SK-N-DZ (cell line): Measurements from ENCODE around the gene CDH12.
"Not testable (repeated sequence)": the region's sequence is repeated elsewhere in the genome, so short reads cannot be mapped to it uniquely, and the experiment has no call there.

ENCODE experiments used
- DNase-seq: peaks from one replicate; pipeline ENCODE4 v3.0.0-alpha.2; 2015; ENCODE audit warnings: low spot score

Gene CDH12

GRCh38 chr5:22036061-22036460 is 817.1 kb downstream of the CDH12 start:
- no peak for DNase-seq

GRCh38 chr5:22033066-22033465 is 820.1 kb downstream of the CDH12 start:
- DNase-seq: no peak

- DNase-seq: no peak
Observed at GRCh38 chr5:22023784-22024183, 829.4 kb downstream of the CDH12 start.

- not testable (repeated sequence) for DNase-seq
Observed at GRCh38 chr5:22012893-22013292, 840.3 kb downstream of the CDH12 start.

GRCh38 chr5:22010808-22011207 is 842.3 kb downstream of the CDH12 start:
- not testable (repeated sequence) for DNase-seq

GRCh38 chr5:22001097-22001496 is 852.0 kb downstream of the CDH12 start:
- not testable (repeated sequence) for DNase-seq

- DNase-seq: not testable (repeated sequence)
Observed at GRCh38 chr5:21985799-21986198, 867.3 kb downstream of the CDH12 start.

- not testable (repeated sequence) for DNase-seq
Observed at GRCh38 chr5:21951571-21951970, 901.6 kb downstream of the CDH12 start.

GRCh38 chr5:21931116-21931515 is 922.0 kb downstream of the CDH12 start:
- no peak for DNase-seq

- peak; percentile 67 for DNase-seq
Observed at GRCh38 chr5:21919414-21920022, 933.6 kb downstream of the CDH12 start.

- peak; percentile 13 for DNase-seq
Observed at GRCh38 chr5:21918451-21918850, 934.7 kb downstream of the CDH12 start.

- DNase-seq: no peak
Observed at GRCh38 chr5:21910731-21911130, 942.4 kb downstream of the CDH12 start.

- DNase-seq: no peak
Observed at GRCh38 chr5:21895766-21896350, 957.3 kb downstream of the CDH12 start.

GRCh38 chr5:21893161-21893560 is 960.0 kb downstream of the CDH12 start:
- no peak for DNase-seq

- DNase-seq: no peak
Observed at GRCh38 chr5:21889581-21889980, 963.6 kb downstream of the CDH12 start.

GRCh38 chr5:21882074-21882745 is 970.9 kb downstream of the CDH12 start:
- DNase-seq: no peak

GRCh38 chr5:21880164-21880563 is 973.0 kb downstream of the CDH12 start:
- DNase-seq: no peak

GRCh38 chr5:21862986-21863385 is 990.2 kb downstream of the CDH12 start:
- DNase-seq: no peak

- no peak for DNase-seq
Observed at GRCh38 chr5:21858441-21858840, 994.7 kb downstream of the CDH12 start.

- DNase-seq: no peak
Observed at GRCh38 chr5:21856987-21857386, 996.2 kb downstream of the CDH12 start.

- no peak for DNase-seq
Observed at GRCh38 chr5:21847300-21847699, 1005.8 kb downstream of the CDH12 start.

- DNase-seq: no peak
Observed at GRCh38 chr5:21844960-21845359, 1008.2 kb downstream of the CDH12 start.

GRCh38 chr5:21834863-21835262 is 1018.3 kb downstream of the CDH12 start:
- no peak for DNase-seq
